SJCRH30 (cell line): ENCODE measurements around the gene SYNGR4. TPM values are rescaled to one million over a fixed set of nuclear protein-coding genes. Genes with fewer than 3 reads are reported as not detected.

Experiments
- DNase-seq, 2 experiments: peaks; one replicate each; pipeline ENCODE4 v3.0.0-alpha.2; 2015 to 2020
- H3K27ac ChIP-seq: fragments of 250-450 bp; sonication (Bioruptor Pico); 2 replicates; pipeline ENCODE4 v1.5.1; 2020; ENCODE audit warnings: mild to moderate bottlenecking, moderate library complexity
- H3K27me3 ChIP-seq: fragments of 250-450 bp; sonication (Bioruptor Pico); 2 replicates; pipeline ENCODE4 v1.5.1; 2020; ENCODE audit warnings: mild to moderate bottlenecking, moderate library complexity
- H3K36me3 ChIP-seq: fragments of 250-450 bp; sonication (Bioruptor Pico); 2 replicates; pipeline ENCODE4 v1.5.1; 2020; ENCODE audit warnings: mild to moderate bottlenecking, moderate library complexity
- H3K4me1 ChIP-seq: fragments of 250-450 bp; sonication (Bioruptor Pico); 2 replicates; pipeline ENCODE4 v1.5.1; 2020; ENCODE audit warnings: mild to moderate bottlenecking, moderate library complexity
- H3K4me3 ChIP-seq: fragments of 250-450 bp; sonication (Bioruptor Pico); 2 replicates; pipeline ENCODE4 v1.5.1; 2020; ENCODE audit warnings: mild to moderate bottlenecking, moderate library complexity
- H3K9me3 ChIP-seq: fragments of 250-450 bp; sonication (Bioruptor Pico); replicated peaks from 2 replicates; pipeline ENCODE4 v1.5.1; 2020; ENCODE audit warnings: mild to moderate bottlenecking, moderate library complexity
- total RNA-seq: library from RNA; depleted of rRNA; stranded (reverse); fragments of >200 nt; shearing (Covaris generic); gene quantifications from 2 replicates; pipeline ENCODE4 v1.2.3, GENCODE V29; 2014

SYNGR4 gene
- total RNA-seq, 1 experiment from 2014 or later: not detected

- Histone ChIP-seq H3K4me1 (peaks cover 13% of the 10 kb centered on the region; the same call in 1 of the 2 replicates), H3K27me3 (peaks cover 43% of the 10 kb centered on the region), H3K27ac (no peak overlapping the region)
Observed at GRCh38 chr19:48395170-48395455, 30.9 kb downstream of the SYNGR4 start.

GRCh38 chr19:48395499-48395898 lies 31.3 kb downstream of the SYNGR4 start:
- no peak overlapping the region for H3K4me3 ChIP-seq
- peaks cover 13% of the 10 kb centered on the region; the same call in 1 of the 2 replicates for H3K4me1 ChIP-seq
- peaks cover 43% of the 10 kb centered on the region for H3K27me3 ChIP-seq
- no peaks in the 10 kb centered on the region for H3K9me3 ChIP-seq
- H3K36me3 ChIP-seq: no peaks in the 10 kb centered on the region
- H3K27ac ChIP-seq: no peak overlapping the region
- no peak for DNase-seq

More at GRCh38 chr19:48395170-48395455, 30.9 kb downstream of the SYNGR4 start:
- no peak for DNase-seq
- H3K36me3 ChIP-seq: no peaks in the 10 kb centered on the region
- H3K4me3 ChIP-seq: no peak overlapping the region
- H3K9me3 ChIP-seq: no peaks in the 10 kb centered on the region

GRCh38 chr19:48396016-48396823 lies 32.1 kb downstream of the SYNGR4 start:
- peak; percentile 46 to 52 for DNase-seq
- H3K36me3 ChIP-seq: no peaks in the 10 kb centered on the region
- H3K4me3 ChIP-seq: no peak overlapping the region
- no peak overlapping the region for H3K27ac ChIP-seq
- H3K4me1 ChIP-seq: peaks cover 13% of the 10 kb centered on the region; the same call in 1 of the 2 replicates
- H3K27me3 ChIP-seq: peaks cover 43% of the 10 kb centered on the region
- no peaks in the 10 kb centered on the region for H3K9me3 ChIP-seq

GRCh38 chr19:48396824-48397176 lies 32.6 kb downstream of the SYNGR4 start:
- Histone ChIP-seq H3K4me1 (peaks cover 13% of the 10 kb centered on the region; the same call in 1 of the 2 replicates), H3K27me3 (peaks cover 43% of the 10 kb centered on the region), H3K9me3 (no peaks in the 10 kb centered on the region), H3K36me3 (no peaks in the 10 kb centered on the region), H3K27ac (no peak overlapping the region), H3K4me3 (no peak overlapping the region)
- DNase-seq: no peak

- Histone ChIP-seq H3K9me3 (no peaks in the 10 kb centered on the region), H3K36me3 (no peaks in the 10 kb centered on the region), H3K4me1 (peaks cover 13% of the 10 kb centered on the region; the same call in 1 of the 2 replicates), H3K4me3 (no peak overlapping the region), H3K27ac (no peak overlapping the region), H3K27me3 (peaks cover 43% of the 10 kb centered on the region)
- no peak for DNase-seq
Observed at GRCh38 chr19:48397263-48398101, 33.3 kb downstream of the SYNGR4 start.

- Histone ChIP-seq H3K4me3 (no peak overlapping the region), H3K36me3 (no peaks in the 10 kb centered on the region), H3K9me3 (no peaks in the 10 kb centered on the region), H3K27me3 (peaks cover 37% of the 10 kb centered on the region), H3K4me1 (peaks cover 13% of the 10 kb centered on the region; the same call in 1 of the 2 replicates), H3K27ac (no peak overlapping the region)
- no peak for DNase-seq
Observed at GRCh38 chr19:48398102-48398374, 33.9 kb downstream of the SYNGR4 start.

GRCh38 chr19:48398375-48399235 lies 34.4 kb downstream of the SYNGR4 start:
- H3K36me3 ChIP-seq: no peaks in the 10 kb centered on the region
- no peak for DNase-seq
- no peak overlapping the region for H3K4me3 ChIP-seq
- H3K9me3 ChIP-seq: no peaks in the 10 kb centered on the region
- peaks cover 31% of the 10 kb centered on the region for H3K27me3 ChIP-seq
- no peak overlapping the region for H3K27ac ChIP-seq
- peaks cover 13% of the 10 kb centered on the region; the same call in 1 of the 2 replicates for H3K4me1 ChIP-seq

- peak overlapping the region; percentile 50 for H3K27ac ChIP-seq
Observed at GRCh38 chr19:48400018-48400742, 36.0 kb downstream of the SYNGR4 start.

GRCh38 chr19:48401287-48401686 lies 37.1 kb downstream of the SYNGR4 start:
- no peak overlapping the region for H3K27ac ChIP-seq
- H3K9me3 ChIP-seq: no peaks in the 10 kb centered on the region
- no peaks in the 10 kb centered on the region for H3K36me3 ChIP-seq
- no peak overlapping the region for H3K4me3 ChIP-seq
- no peak for DNase-seq
- peaks cover 9% of the 10 kb centered on the region; the same call in 1 of the 2 replicates for H3K4me1 ChIP-seq
- peaks cover 11% of the 10 kb centered on the region for H3K27me3 ChIP-seq

More at GRCh38 chr19:48400018-48400742, 36.0 kb downstream of the SYNGR4 start:
- no peaks in the 10 kb centered on the region for H3K9me3 ChIP-seq
- H3K4me1 ChIP-seq: peaks cover 11% of the 10 kb centered on the region; the same call in 1 of the 2 replicates
- peaks cover 19% of the 10 kb centered on the region for H3K27me3 ChIP-seq
- H3K4me3 ChIP-seq: peak overlapping the region; percentile 52
- H3K36me3 ChIP-seq: no peaks in the 10 kb centered on the region
- peak; percentile 80 to 82 for DNase-seq

- H3K27ac ChIP-seq: no peak overlapping the region
- no peak overlapping the region for H3K4me3 ChIP-seq
- DNase-seq: peak; percentile 68 to 73
- no peaks in the 10 kb centered on the region for H3K36me3 ChIP-seq
- H3K27me3 ChIP-seq: no peaks in the 10 kb centered on the region
- H3K9me3 ChIP-seq: no peaks in the 10 kb centered on the region
- H3K4me1 ChIP-seq: no peaks in the 10 kb centered on the region
Observed at GRCh38 chr19:48403606-48404005, 39.4 kb downstream of the SYNGR4 start.

GRCh38 chr19:48405010-48405659 lies 41.0 kb downstream of the SYNGR4 start:
- no peak for DNase-seq
- no peaks in the 10 kb centered on the region for H3K36me3 ChIP-seq
- H3K27ac ChIP-seq: no peak overlapping the region

GRCh38 chr19:48405850-48406249 lies 41.7 kb downstream of the SYNGR4 start:
- H3K27me3 ChIP-seq: no peaks in the 10 kb centered on the region
- H3K27ac ChIP-seq: no peak overlapping the region
- no peaks in the 10 kb centered on the region for H3K4me1 ChIP-seq
- no peaks in the 10 kb centered on the region for H3K9me3 ChIP-seq
- no peaks in the 10 kb centered on the region for H3K36me3 ChIP-seq
- no peak for DNase-seq
- H3K4me3 ChIP-seq: no peak overlapping the region

More at GRCh38 chr19:48405010-48405659, 41.0 kb downstream of the SYNGR4 start:
- no peaks in the 10 kb centered on the region for H3K4me1 ChIP-seq
- H3K27me3 ChIP-seq: no peaks in the 10 kb centered on the region
- H3K9me3 ChIP-seq: no peaks in the 10 kb centered on the region
- no peak overlapping the region for H3K4me3 ChIP-seq

GRCh38 chr19:48413879-48414587 lies 49.9 kb downstream of the SYNGR4 start:
- no peaks in the 10 kb centered on the region for H3K27me3 ChIP-seq
- no peak overlapping the region for H3K4me3 ChIP-seq
- H3K4me1 ChIP-seq: no peaks in the 10 kb centered on the region
- no peaks in the 10 kb centered on the region for H3K9me3 ChIP-seq
- no peak for DNase-seq
- no peak overlapping the region for H3K27ac ChIP-seq
- H3K36me3 ChIP-seq: no peaks in the 10 kb centered on the region
